Stimulated activated CD4-positive, alpha-beta T cell treated with anti-CD3 and anti-CD28 coated beads, Interleukin-4, amount 100 ng/mL, for 1 hour (primary cell): ENCODE results near the gene CD55.
A peak's percentile ranks its signal among the peaks of the same experiment; 100 is the strongest.

ENCODE experiments used
- DNase-seq: peaks from one replicate; pipeline ENCODE4 v3.0.0-alpha.2; 2020

The CD55 gene, protein sequence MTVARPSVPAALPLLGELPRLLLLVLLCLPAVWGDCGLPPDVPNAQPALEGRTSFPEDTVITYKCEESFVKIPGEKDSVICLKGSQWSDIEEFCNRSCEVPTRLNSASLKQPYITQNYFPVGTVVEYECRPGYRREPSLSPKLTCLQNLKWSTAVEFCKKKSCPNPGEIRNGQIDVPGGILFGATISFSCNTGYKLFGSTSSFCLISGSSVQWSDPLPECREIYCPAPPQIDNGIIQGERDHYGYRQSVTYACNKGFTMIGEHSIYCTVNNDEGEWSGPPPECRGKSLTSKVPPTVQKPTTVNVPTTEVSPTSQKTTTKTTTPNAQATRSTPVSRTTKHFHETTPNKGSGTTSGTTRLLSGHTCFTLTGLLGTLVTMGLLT

DNA sequence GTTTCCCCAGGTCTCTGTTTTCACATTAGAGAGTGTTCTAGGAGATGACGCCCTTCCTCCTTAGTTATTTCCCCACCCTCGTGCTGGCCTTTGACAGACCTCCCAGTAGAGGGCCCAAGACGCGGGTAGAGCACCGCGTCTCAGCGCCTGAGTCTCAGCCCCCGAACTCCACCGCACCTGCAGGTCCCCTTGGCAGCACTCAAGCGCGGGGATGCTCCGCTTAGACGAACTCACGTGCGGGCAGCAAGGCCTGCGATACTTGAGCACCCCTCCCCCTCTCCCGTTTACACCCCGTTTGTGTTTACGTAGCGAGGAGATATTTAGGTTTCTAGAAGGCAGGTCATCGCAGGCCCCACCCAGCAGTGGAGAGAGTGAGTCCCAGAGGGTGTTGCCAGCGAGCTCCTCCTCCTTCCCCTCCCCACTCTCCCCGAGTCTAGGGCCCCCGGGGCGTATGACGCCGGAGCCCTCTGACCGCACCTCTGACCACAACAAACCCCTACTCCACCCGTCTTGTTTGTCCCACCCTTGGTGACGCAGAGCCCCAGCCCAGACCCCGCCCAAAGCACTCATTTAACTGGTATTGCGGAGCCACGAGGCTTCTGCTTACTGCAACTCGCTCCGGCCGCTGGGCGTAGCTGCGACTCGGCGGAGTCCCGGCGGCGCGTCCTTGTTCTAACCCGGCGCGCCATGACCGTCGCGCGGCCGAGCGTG is at the start of gene CD55:
CD55 (plus strand) TSS at position 600 of the 711 bp plus-strand sequence; CDS start at position 688, 88 bp downstream.
- peak; percentile 92 for DNase-seq

- no peak for DNase-seq
These were observed 46.6 kb upstream of the CD55 start for GRCh38 chr1:207274882-207275281.

DNA sequence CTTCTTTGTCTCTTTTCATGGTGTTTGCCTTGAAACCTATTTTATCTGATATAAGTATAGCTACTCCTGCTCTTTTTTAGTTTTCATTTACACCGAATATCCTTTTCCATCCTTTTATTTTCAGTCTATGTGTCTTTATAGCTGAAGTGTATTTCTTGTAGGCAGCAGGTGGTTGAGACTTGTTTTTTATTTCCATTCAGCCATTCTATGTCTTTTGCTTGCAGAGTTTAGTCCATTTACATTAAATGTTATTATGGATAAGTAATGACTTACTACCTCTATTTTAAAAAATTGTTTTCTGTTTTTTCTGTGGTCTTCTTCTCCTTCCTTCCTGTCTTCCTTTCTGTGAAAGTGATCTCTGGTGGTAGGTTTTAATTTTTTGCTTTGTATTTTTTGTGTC is 45.0 kb upstream of the CD55 start:
- no peak for DNase-seq

DNA sequence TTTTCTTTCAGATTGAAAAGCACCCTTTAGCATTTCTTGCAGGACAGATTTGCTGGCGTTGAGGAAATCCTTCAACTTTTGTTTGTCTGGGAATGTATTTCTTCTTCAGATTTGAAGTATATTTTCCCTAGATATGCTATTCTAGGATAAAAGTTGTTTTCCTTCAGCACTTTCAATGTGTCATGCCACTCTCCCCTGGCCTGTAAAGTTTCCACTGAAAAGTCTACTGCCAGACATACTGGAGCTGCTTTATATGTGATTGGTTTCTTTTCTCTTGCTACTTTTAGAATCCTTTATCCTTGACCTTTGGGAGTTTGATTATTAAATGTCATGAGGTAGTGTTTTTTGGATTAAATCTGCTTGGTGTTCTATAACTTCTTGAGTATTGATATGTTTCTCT is 44.2 kb upstream of the CD55 start:
- DNase-seq: no peak

- DNase-seq: no peak
These were observed 41.8 kb upstream of the CD55 start for GRCh38 chr1:207279652-207280051.

DNA sequence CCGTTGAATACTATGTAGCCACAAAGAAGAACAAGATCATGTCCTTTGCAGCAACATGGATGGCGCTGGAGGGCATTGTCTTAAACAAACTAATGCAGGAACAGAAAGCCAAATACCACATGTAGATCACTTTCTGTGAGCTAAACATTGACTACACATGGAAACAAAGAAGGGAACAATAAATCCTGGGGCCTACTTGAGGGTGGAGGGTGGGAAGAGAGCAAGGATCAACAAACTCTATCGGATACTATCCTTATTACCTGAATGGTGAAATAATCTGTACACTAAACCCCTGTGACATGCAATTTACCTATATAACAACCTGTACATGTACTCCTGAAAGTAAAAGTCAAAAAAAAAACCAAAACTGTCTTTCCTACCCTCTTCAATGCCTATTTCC is 40.8 kb upstream of the CD55 start:
- no peak for DNase-seq

- DNase-seq: no peak
These were observed 39.4 kb upstream of the CD55 start for GRCh38 chr1:207282058-207282457.

GRCh38 chr1:207282496-207283380 is 38.7 kb upstream of the CD55 start:
- no peak for DNase-seq

DNA sequence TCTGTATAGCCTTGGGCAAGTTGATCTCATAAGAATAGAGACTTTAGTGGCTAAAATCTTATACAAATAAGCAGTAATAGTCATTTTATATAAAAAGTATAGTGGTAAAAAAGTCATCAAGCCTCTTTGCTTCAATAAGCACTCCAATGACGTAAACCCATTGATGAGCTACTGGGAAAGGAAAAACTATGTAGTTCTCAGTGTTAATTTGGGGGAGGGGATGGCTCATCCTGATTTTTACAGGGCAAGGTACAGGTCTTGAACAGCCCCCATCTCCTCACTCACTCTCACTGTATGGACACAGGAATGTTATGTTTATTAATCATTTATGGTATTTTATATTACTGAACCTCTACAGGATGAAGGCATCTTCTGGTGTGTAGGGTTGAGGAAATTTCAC is 38.1 kb upstream of the CD55 start:
- no peak for DNase-seq

GRCh38 chr1:207284209-207284897 is 37.1 kb upstream of the CD55 start:
- no peak for DNase-seq

DNA sequence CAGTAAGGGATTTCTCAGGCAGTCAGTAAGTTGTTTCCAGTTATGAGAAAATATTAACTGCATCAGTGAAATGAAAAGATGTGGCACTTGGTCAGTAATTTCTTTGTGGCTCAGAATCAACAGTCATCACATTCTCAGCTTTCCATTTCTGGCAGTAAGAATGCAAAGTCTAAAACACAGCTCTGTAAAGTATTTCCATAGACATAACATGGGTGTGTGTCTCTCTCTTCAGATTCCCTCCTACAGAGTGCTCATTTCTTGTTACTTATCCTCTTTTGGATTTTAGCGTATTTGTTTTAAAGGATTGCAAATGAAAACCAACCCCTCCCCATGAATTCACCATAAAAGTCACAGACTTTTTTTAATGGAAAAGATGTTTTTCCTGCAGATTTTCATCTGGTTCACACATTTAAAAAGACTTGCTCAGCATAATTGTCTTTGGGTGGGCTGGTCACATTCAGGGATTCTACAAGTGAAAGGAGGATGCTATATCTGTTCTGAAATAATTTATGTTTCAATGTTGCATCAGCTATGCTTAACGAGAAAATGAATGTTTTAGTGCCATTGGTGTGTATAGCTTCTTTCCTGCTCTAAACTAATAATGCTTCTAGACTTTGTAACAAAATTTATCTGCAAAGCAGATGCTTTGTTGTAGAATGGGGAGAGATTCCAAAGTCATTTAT is 34.6 kb upstream of the CD55 start:
- DNase-seq: no peak

DNA sequence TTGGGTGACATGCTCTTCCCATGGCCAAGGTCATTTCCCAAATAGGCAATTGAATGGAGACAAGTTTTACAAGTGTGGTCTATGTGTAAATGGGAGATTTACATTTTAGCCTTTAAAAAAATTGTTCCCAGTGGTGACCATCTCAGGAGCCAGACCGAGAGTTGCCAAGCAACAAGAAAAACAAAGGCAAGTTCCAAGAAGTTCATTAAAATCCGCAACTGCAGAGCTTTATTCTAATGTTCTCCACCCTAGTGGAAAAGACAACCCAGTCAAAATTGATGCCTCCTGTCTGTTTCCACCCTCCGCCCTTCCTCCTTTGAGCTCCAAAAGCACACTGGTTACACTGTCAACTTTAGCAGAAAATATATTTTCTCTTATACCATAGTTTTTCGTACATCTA is 33.2 kb upstream of the CD55 start:
- no peak for DNase-seq

- DNase-seq: no peak
These were observed 31.7 kb upstream of the CD55 start for GRCh38 chr1:207289756-207290155.

DNA sequence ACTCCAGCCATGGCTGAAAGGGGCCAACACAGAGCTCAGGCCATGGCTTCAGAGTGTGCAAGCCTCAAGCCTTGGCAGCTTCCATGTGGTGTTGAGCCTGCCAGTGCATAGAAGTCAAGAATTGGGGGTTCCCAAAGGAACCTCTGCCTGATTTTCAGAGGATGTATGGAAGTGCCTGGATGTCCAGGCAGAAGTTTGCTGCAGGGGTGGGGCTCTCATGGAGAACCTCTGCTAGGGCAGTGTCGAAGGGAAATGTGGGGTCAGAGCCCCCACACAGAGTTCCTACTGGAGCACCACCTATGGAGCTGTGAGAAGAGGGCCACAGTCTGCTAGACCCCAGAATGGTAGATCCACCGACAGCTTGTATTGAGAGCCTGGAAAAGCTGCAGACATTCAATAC is 29.8 kb upstream of the CD55 start:
- DNase-seq: no peak

DNA sequence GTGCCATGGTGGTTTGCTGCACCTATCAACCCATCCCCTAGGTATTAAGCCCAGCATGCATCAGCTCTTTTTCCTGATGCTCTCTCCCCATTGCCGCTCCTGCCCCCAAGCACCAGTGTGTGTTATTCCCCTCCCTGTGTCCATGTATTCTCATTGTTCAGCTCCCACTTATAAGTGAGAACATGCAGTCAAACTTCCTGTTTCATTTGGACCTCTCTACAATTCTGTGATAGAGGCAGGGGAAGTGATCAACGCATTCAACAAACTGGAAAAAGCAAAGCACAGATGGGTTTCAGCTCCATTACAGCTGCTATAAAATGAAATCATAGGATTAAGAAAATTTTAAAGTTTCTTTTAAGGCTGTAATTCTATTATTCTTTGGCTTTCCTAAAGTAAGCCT is 23.3 kb upstream of the CD55 start:
- no peak for DNase-seq

GRCh38 chr1:207298636-207299398 is 22.7 kb upstream of the CD55 start:
- DNase-seq: no peak

DNA sequence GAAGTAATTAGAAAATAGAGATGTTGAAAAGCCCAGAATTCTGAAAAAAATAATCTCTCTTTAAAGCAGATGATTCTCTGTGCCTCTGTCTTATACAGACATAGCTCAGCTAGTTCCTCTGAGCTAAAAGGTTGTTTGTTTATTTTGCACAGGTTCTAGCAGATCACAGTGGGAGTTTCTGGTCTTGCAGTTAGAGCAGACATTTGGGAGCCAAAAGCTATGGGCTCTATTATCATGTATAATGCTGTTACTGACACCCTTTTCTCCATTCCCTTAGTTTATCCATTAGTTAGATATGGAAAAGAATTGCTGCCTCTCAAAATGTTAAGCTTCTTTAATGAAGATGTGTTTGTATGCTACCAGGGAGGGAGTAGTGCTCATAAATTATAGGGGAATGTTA is 20.5 kb upstream of the CD55 start:
- no peak for DNase-seq

DNA sequence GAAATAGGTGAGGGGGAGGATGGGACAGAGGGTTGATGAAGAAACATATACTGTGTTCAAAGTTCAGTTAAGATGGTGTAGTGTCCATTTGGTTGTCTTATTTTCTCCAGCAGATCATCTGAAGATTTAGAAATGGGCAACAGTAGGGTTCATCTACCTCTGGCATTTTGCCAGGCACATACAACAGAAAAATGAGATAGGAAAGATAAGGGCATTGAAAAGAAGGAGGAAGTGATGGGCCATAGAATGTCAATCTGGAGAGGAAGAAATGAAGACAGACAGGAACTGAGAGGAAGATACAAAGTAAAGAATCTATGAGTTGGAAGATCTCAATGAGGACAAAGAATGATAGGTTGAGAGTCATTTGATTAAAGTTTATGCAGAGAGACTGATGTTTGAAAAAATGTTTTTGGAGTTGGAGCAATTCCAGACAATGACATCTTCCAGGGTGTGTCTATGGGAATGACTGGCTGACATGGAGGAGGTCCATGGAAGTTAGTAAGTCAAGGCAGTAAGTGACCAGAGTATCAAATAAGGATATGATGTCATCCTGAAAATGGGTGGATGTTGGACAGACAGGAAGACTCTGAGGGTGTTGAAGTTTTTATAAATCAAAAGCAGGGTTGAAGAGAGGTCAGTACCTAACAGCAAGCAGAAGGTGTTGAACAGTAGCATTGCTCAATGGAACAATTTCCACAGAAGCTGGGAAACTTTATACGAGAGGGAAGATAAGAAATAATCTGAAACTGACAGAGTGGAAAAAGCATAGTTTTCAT is 18.7 kb upstream of the CD55 start:
- no peak for DNase-seq

DNA sequence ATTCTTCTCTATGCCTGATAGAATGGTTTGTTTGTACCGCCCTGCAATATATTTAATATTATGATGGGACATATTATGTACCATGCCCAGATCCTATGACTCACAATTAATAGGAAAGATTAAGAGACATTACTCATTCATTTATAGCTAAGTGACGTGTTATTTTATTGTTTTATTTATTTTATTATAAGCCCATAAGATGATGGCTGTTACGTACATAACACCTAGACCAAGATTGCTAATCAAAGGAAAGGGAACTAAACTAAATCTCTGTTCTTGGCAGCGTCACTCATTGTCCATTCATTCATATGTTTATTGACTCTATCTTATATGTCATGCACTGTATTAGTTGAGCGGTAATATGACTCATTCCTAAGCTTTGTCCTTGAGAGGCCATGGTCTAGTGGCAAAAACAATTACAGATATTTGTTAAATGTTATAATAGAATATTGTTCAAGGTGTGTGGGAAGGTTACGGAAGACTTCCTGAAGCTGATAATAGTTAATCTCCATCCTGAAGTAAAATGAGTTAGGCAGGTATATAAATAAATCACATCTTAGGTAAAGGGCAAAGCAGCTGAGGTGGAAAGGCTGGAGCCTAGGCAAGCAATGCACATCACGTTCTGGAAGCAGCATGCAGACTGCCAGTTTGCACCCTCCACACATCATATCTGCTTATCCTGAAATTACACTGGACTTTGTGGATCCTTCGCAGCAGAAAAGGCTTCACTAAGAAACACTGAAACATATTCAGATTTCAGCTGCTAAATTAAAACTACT is 16.6 kb upstream of the CD55 start:
- no peak for DNase-seq

DNA sequence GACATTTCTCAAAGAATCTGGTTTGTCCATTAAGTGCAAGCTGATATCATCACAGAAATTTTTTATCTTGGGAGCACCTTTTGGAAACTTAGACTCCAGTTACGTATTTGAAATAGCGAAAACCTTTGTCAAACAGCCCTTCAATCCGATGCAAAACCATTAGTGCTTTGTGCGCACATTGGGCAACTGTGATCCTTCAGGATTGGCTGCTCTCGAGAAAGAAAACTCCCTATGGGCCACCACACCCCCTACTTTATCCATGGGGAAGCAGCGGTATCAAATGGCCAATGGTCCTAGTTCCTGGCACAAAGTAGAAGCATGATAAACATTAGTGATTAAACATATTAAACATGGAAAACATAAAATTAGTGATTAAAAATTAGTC is 16.0 kb upstream of the CD55 start:
- DNase-seq: no peak
